ENCODE measurements around the gene CEP85. TPM values are rescaled to one million over a fixed set of nuclear protein-coding genes. Genes with fewer than 3 reads are reported as not detected.

CEP85 gene
- total RNA-seq, 4 donors from 2014 or later = 8.6 to 73.8 (median 13.6) TPM

DNA sequence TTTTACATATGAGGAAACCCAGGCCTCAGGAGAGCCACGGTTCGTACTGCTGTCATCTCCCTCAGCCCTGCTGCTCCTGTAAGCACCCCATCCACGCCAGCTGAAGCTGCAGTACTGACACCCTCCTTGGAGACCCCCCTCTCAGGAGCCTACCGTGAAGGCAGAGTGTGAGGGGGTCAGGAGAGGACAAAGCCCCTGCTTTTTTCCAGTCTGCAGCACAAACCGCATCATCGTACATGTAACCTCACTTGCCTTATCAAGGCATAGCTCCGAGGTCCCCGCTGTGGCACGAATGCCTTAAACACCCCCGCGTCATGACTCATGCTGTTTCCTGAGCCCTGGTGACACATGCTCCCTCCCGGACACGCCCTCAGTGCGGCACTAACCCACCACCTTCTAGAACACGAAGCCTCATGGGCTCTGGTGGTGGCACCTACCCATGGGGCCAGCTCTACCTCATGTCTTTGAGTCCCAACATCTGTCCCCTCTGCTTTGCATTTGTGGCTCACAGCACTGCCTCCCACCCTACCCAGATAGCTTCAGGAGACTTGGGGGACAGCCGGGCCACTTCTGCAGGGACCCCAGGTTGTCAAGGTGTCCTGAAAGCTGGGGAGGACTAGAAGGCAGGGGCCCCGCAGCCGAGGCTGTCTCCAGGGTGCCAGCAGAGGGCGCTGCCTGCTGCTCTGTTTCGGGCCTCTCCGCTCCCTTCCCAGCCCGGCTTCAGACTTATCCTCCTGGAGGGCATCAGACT is 50.8 kb downstream of the CEP85 start:
- Histone ChIP-seq H3K9me3 (no peaks in the 10 kb centered on the region), H3K27me3 (no peaks in the 10 kb centered on the region), H3K27ac (peak overlapping the region; percentile 65 to 98 (median 86)), H3K4me3 (no peak overlapping the region), H3K4me1 (peaks cover 13 to 73% (median 45%) of the 10 kb centered on the region in 4 donors), H3K36me3 (no peaks in the 10 kb centered on the region)
- in situ Hi-C loops (cut with MboI; ENCODE audit: low pct_ligation_motif_present in 1 of 4, low pct_unique_long_range_greater_than_20kb in 1 of 4, low sequenced_read_pairs in 3 of 4) (no loop called here), intact Hi-C loops (cut with DNase I; ENCODE audit: low total_unique reads) (no loop called here)
- peak; percentile 82 for DNase-seq
- TF ChIP-seq CTCF (IDR thresholded peaks at IDR 0.05) = peak; percentile 72 to 85 (median 84)
- TF ChIP-seq POLR2A (IDR thresholded peaks at IDR 0.05) = peak; percentile 26
- peak in 1 of 3 donors; percentile 29 for TF ChIP-seq POLR2AphosphoS5 (IDR thresholded peaks at IDR 0.05)
- no peak for TF ChIP-seq EP300 (IDR thresholded peaks at IDR 0.05; ENCODE audit: low read depth)
- WGBS, 2 donors (ENCODE audit: low coverage in 1 of 2) = 36 to 60% methylated on average over 5 to 22 of the region's 22 CpGs

GRCh38 chr1:26285366-26286063 is 51.5 kb downstream of the CEP85 start:
- Histone ChIP-seq H3K9me3 (no peaks in the 10 kb centered on the region), H3K4me3 (no peak overlapping the region), H3K36me3 (no peaks in the 10 kb centered on the region), H3K4me1 (peaks cover 13 to 72% (median 47%) of the 10 kb centered on the region in 4 donors), H3K27me3 (no peaks in the 10 kb centered on the region), H3K27ac (peak overlapping the region; percentile 65 to 98 (median 86))
- intact Hi-C loops (cut with DNase I; ENCODE audit: low total_unique reads) (no loop called here), in situ Hi-C loops (cut with MboI; ENCODE audit: low pct_ligation_motif_present in 1 of 4, low pct_unique_long_range_greater_than_20kb in 1 of 4, low sequenced_read_pairs in 3 of 4) (no loop called here)
- TF ChIP-seq CTCF (IDR thresholded peaks at IDR 0.05) (peak in 3 of 5 experiments; percentile 18 to 34 (median 31)), EP300 (IDR thresholded peaks at IDR 0.05; ENCODE audit: low read depth) (no peak), POLR2AphosphoS5 (IDR thresholded peaks at IDR 0.05) (no peak)
- peak; percentile 52 for DNase-seq
- 76 to 93% methylated on average over 3 to 15 of the region's 19 CpGs for WGBS, 2 donors (ENCODE audit: low coverage in 1 of 2)

- no peak for TF ChIP-seq POLR2AphosphoS5 (IDR thresholded peaks at IDR 0.05)
- TF ChIP-seq CTCF (IDR thresholded peaks at IDR 0.05) = no peak
- no peak for TF ChIP-seq POLR2A (IDR thresholded peaks at IDR 0.05)
- TF ChIP-seq EP300 (IDR thresholded peaks at IDR 0.05; ENCODE audit: low read depth) = no peak
- DNase-seq = no peak
- intact Hi-C loops (cut with DNase I; ENCODE audit: low total_unique reads) (no loop called here), in situ Hi-C loops (cut with MboI; ENCODE audit: low pct_ligation_motif_present in 1 of 4, low pct_unique_long_range_greater_than_20kb in 1 of 4, low sequenced_read_pairs in 3 of 4) (no loop called here)
- WGBS, 2 donors (ENCODE audit: low coverage in 1 of 2) = 90% methylated on average over 2 of the region's 2 CpGs; no CpG with 5 or more reads in 1 of the 2 donors
- H3K27ac ChIP-seq = peak overlapping the region; percentile 65 to 98 (median 86)
- H3K9me3 ChIP-seq = no peaks in the 10 kb centered on the region
- H3K4me3 ChIP-seq = no peak overlapping the region
- H3K36me3 ChIP-seq = no peaks in the 10 kb centered on the region
- H3K27me3 ChIP-seq = no peaks in the 10 kb centered on the region
- peaks cover 13 to 71% (median 43%) of the 10 kb centered on the region in 4 donors for H3K4me1 ChIP-seq
Observed at GRCh38 chr1:26286064-26286416, 52.0 kb downstream of the CEP85 start.

DNA sequence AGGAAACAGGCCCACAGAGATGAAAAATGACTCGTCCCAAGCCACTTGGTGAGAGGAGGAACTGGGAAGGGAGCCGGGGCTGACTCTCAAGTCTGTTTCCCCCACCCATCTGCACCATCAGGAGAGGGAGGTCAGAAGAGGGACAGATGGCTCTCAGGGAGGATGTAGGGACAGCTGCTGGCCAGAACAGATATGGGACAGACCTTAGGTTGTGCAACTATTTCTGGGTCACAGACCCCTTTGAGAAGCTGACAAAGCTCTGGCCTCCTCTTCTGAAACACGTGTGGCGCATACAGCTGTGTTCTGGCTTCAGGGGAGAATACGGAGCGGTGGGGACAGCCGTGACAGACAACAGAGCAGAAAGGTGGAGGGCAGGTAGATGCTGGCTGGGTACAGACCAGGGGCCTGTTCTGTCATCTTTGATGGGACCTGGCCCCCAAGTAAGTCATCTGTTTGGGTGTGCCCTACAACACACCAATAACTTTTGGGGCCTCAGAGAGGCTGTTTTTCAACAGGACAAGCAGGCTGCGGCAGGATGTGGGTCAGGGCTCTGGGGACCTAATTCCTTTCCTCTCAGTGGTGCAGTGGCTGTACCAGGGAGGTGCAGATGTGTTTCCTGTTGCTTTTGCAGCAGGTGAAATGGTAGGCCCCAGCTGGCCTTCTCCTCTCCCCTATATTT is 53.2 kb downstream of the CEP85 start:
- Histone ChIP-seq H3K9me3 (no peaks in the 10 kb centered on the region), H3K27ac (peak overlapping the region; percentile 65 to 98 (median 86)), H3K36me3 (no peaks in the 10 kb centered on the region), H3K4me3 (no peak overlapping the region), H3K27me3 (no peaks in the 10 kb centered on the region), H3K4me1 (peaks cover 10 to 66% (median 34%) of the 10 kb centered on the region in 4 donors)
- intact Hi-C loops (cut with DNase I; ENCODE audit: low total_unique reads) (no loop called here), in situ Hi-C loops (cut with MboI; ENCODE audit: low pct_ligation_motif_present in 1 of 4, low pct_unique_long_range_greater_than_20kb in 1 of 4, low sequenced_read_pairs in 3 of 4) (no loop called here)
- WGBS, 2 donors (ENCODE audit: low coverage in 1 of 2) = 68 to 83% methylated on average over 5 to 8 of the region's 8 CpGs
- DNase-seq = peak; percentile 70
- TF ChIP-seq POLR2AphosphoS5 (IDR thresholded peaks at IDR 0.05) (peak in 1 of 3 donors; percentile 11), CTCF (IDR thresholded peaks at IDR 0.05) (no peak), POLR2A (IDR thresholded peaks at IDR 0.05) (no peak)
